H9 (cell line): ENCODE data around the gene CCND2. TPM values are rescaled to one million over a fixed set of nuclear protein-coding genes. Genes with fewer than 3 reads are reported as not detected.

Experiments used
- DNase-seq: peaks from one replicate; pipeline ENCODE4 v3.0.0-alpha.2; 2017
- H2AFZ ChIP-seq: one replicate; pipeline ENCODE4 v1.6.1; 2013; ENCODE audit warnings: mild to moderate bottlenecking, low read length, control low read depth, moderate library complexity
- H2AK5ac ChIP-seq: 2 replicates; pipeline ENCODE4 v1.6.1; 2013; ENCODE audit warnings: low read length, control low read depth, mixed read lengths; ENCODE audit not compliant: insufficient read length
- H2BK120ac ChIP-seq: one replicate; pipeline ENCODE4 v1.6.1; 2013; ENCODE audit warnings: low read depth, mild to moderate bottlenecking, low read length, control low read depth, inconsistent platforms; ENCODE audit not compliant: poor library complexity, severe bottlenecking
- H2BK12ac ChIP-seq: 2 replicates; pipeline ENCODE4 v1.6.1; 2013; ENCODE audit warnings: low read length, control low read depth, mixed read lengths, low read depth; ENCODE audit not compliant: insufficient read length
- H2BK15ac ChIP-seq: 2 replicates; pipeline ENCODE4 v1.6.1; 2013; ENCODE audit warnings: low read depth, low read length, control low read depth
- H2BK20ac ChIP-seq: one replicate; pipeline ENCODE4 v1.6.1; 2013; ENCODE audit warnings: low read depth, mild to moderate bottlenecking, low read length, control low read depth, inconsistent platforms; ENCODE audit not compliant: poor library complexity, severe bottlenecking
- H2BK5ac ChIP-seq: 2 replicates; pipeline ENCODE4 v1.6.1; 2013; ENCODE audit warnings: low read length, control low read depth, mixed read lengths; ENCODE audit not compliant: insufficient read length
- H3K14ac ChIP-seq: 2 replicates; pipeline ENCODE4 v1.6.1; 2013; ENCODE audit warnings: low read length, control low read depth; ENCODE audit not compliant: insufficient read depth
- H3K18ac ChIP-seq: 2 replicates; pipeline ENCODE4 v1.6.1; 2013; ENCODE audit warnings: low read depth, mild to moderate bottlenecking, mixed read lengths, low read length, control low read depth; ENCODE audit not compliant: insufficient read length
- H3K23ac ChIP-seq: 2 replicates; pipeline ENCODE4 v1.6.1; 2013; ENCODE audit warnings: low read length, control low read depth, mixed read lengths, low read depth; ENCODE audit not compliant: insufficient read length
- H3K23me2 ChIP-seq: 2 replicates; pipeline ENCODE4 v1.6.1; 2013; ENCODE audit warnings: low read depth, mild to moderate bottlenecking, mixed read lengths, low read length, control low read depth; ENCODE audit not compliant: insufficient read length, poor library complexity, severe bottlenecking
- H3K27ac ChIP-seq: 2 replicates; pipeline ENCODE4 v1.5.1; 2013; ENCODE audit warnings: low read length, control low read depth, mixed read lengths, low read depth; ENCODE audit not compliant: insufficient read length
- H3K27me3 ChIP-seq: 2 replicates; pipeline ENCODE4 v1.6.1; 2013; ENCODE audit warnings: low read length, control low read depth, inconsistent platforms; ENCODE audit not compliant: insufficient read depth
- H3K4ac ChIP-seq: 2 replicates; pipeline ENCODE4 v1.6.1; 2013; ENCODE audit warnings: low read depth, mild to moderate bottlenecking, control low read depth, inconsistent platforms, low read length, moderate library complexity
- H3K4me1 ChIP-seq: 2 replicates; pipeline ENCODE4 v1.6.1; 2013; ENCODE audit warnings: low read length, control low read depth, inconsistent platforms; ENCODE audit not compliant: insufficient read depth
- H3K4me2 ChIP-seq: 2 replicates; pipeline ENCODE4 v1.6.1; 2013; ENCODE audit warnings: low read length, control low read depth, mixed read lengths; ENCODE audit not compliant: insufficient read length, insufficient read depth
- H3K56ac ChIP-seq: 2 replicates; pipeline ENCODE4 v1.6.1; 2013; ENCODE audit warnings: low read depth, mild to moderate bottlenecking, mixed read lengths, low read length, control low read depth; ENCODE audit not compliant: insufficient read length
- H3K79me1 ChIP-seq: 2 replicates; pipeline ENCODE4 v1.6.1; 2013; ENCODE audit warnings: low read depth, mild to moderate bottlenecking, moderate library complexity, low read length, control low read depth, inconsistent platforms; ENCODE audit not compliant: insufficient read depth, poor library complexity, severe bottlenecking
- H3K79me2 ChIP-seq: 2 replicates; pipeline ENCODE4 v1.6.1; 2013; ENCODE audit warnings: low read length, control low read depth, inconsistent platforms; ENCODE audit not compliant: insufficient read depth
- H3K9ac ChIP-seq: 2 replicates; pipeline ENCODE4 v1.6.1; 2013; ENCODE audit warnings: low read length, control low read depth, mixed read lengths; ENCODE audit not compliant: insufficient read length; ENCODE audit errors: extremely low read depth
- H3K9me3 ChIP-seq: one replicate; pipeline ENCODE4 v1.6.1; 2013; ENCODE audit warnings: low read depth, low read length, inconsistent platforms; ENCODE audit not compliant: control insufficient read depth
- H3T11ph ChIP-seq: one replicate; pipeline ENCODE4 v1.6.1; 2013; ENCODE audit warnings: mild to moderate bottlenecking, low read length, control low read depth, inconsistent platforms
- H4K20me1 ChIP-seq: one replicate; pipeline ENCODE4 v1.6.1; 2013; ENCODE audit not compliant: control insufficient read depth, insufficient read length, insufficient read depth
- H4K5ac ChIP-seq: 2 replicates; pipeline ENCODE4 v1.6.1; 2013; ENCODE audit warnings: low read depth, mild to moderate bottlenecking, mixed read lengths, low read length, control low read depth; ENCODE audit not compliant: insufficient read length
- H4K8ac ChIP-seq: replicated peaks from 2 replicates; pipeline ENCODE4 v1.6.1; 2013; ENCODE audit warnings: low read length, control low read depth, mixed read lengths, low read depth; ENCODE audit not compliant: insufficient read length
- H4K91ac ChIP-seq: 2 replicates; pipeline ENCODE4 v1.6.1; 2013; ENCODE audit warnings: low read depth, mild to moderate bottlenecking, moderate library complexity, mixed read lengths, low read length, control low read depth; ENCODE audit not compliant: insufficient read length
- H3K27ac Mint-ChIP-seq, 3 experiments: 2 replicates in 2 of 3; 3 replicates in 1 of 3; pipeline ENCODE4 v1.8.0; 2020 to 2021; ENCODE audit warnings: mixed read lengths in 3 of 3, mild to moderate bottlenecking in 1 of 3, moderate library complexity in 1 of 3
- H3K27me3 Mint-ChIP-seq: 2 replicates; pipeline ENCODE4 v1.8.0; 2021; ENCODE audit warnings: low read depth, mild to moderate bottlenecking, moderate library complexity, mixed read lengths
- H3K36me3 Mint-ChIP-seq, 3 experiments: 2 replicates in 2 of 3; 3 replicates in 1 of 3; pipeline ENCODE4 v1.8.0; 2020 to 2021; ENCODE audit warnings: low read depth in 3 of 3, mixed read lengths in 3 of 3; ENCODE audit not compliant: insufficient read depth in 1 of 3
- H3K4me1 Mint-ChIP-seq, 2 experiments: 2 replicates each; pipeline ENCODE4 v1.8.0; 2020; ENCODE audit warnings: mixed read lengths in 2 of 2
- H3K4me3 Mint-ChIP-seq, 2 experiments: 2 replicates in 1 of 2; 3 replicates in 1 of 2; pipeline ENCODE4 v1.8.0; 2020 to 2021; ENCODE audit warnings: mild to moderate bottlenecking in 2 of 2, mixed read lengths in 2 of 2, moderate library complexity in 1 of 2
- H3K9me3 Mint-ChIP-seq, 2 experiments: 2 replicates in 1 of 2; 3 replicates in 1 of 2; pipeline ENCODE4 v1.8.0; 2020; ENCODE audit warnings: mild to moderate bottlenecking in 2 of 2, mixed read lengths in 2 of 2, moderate library complexity in 1 of 2
- CTCF ChIP-seq: fragments of 200-600 bp; sonication (generic); conservative IDR thresholded peaks from 3 replicates; pipeline ENCODE4 v1.8.0; 2021; ENCODE audit warnings: antibody characterized with exemption, mild to moderate bottlenecking
- WGBS: extraction: QIAGEN DNeasy Blood & Tissue Kit; methylation state at CpG from one replicate; pipeline ENCODE4 v1.1.7; 2013; ENCODE audit warnings: missing lambda C conversion rate, low lambda C conversion rate, mixed read lengths; ENCODE audit not compliant: insufficient read length; ENCODE audit errors: extremely low coverage; 5-methylcytosine and 5-hydroxymethylcytosine counted together
- total RNA-seq: library from RNA; stranded (reverse); gene quantifications from 2 replicates; pipeline ENCODE4 v1.2.1, GENCODE V29; 2021

Gene CCND2
- total RNA-seq, 1 experiment from 2014 or later = 104 TPM

GRCh38 chr12:4270016-4270830 is 3.3 kb upstream of the CCND2 start:
- Histone ChIP-seq H2AK5ac (no peak overlapping the region), H2BK12ac (no peak overlapping the region), H3K27me3 (no peaks in the 10 kb centered on the region; the same call in 1 of the 2 replicates), H3K79me2 (peaks cover 10% of the 10 kb centered on the region; the same call in 1 of the 2 replicates), H3K9ac (peak overlapping the region; percentile 1), H3K79me1 (no peaks in the 10 kb centered on the region), H4K91ac (no peak overlapping the region), H3K23ac (no peak overlapping the region), H2AFZ (no peak overlapping the region), H4K8ac (no peak overlapping the region), H2BK120ac (no peak overlapping the region), H3K23me2 (peaks cover 51% of the 10 kb centered on the region), H3K4me2 (peak overlapping the region; percentile 90), H3K18ac (peak overlapping the region; percentile 9), H3K56ac (no peak overlapping the region), H3T11ph (no peak overlapping the region), H3K4ac (no peak overlapping the region), H3K27ac (no peak overlapping the region), H2BK5ac (no peak overlapping the region), H3K14ac (peak overlapping the region; percentile 41; the same call in 1 of the 2 replicates), H3K9me3 (no peaks in the 10 kb centered on the region), H2BK20ac (no peak overlapping the region), H4K20me1 (peaks cover 2% of the 10 kb centered on the region), H2BK15ac (no peak overlapping the region), H3K4me1 (peaks cover 2% of the 10 kb centered on the region; the same call in 1 of the 2 replicates), H4K5ac (no peak overlapping the region)
- H3K4me3 Mint-ChIP-seq = peak overlapping the region; percentile 71 to 93
- no CpG with 5 or more reads among the region's 39 CpGs for WGBS
- peaks cover 17 to 19% of the 10 kb centered on the region in 2 experiments for H3K4me1 Mint-ChIP-seq
- peaks cover 2 to 3% of the 10 kb centered on the region in 2 experiments; a peak in 3 of 5 replicates for H3K9me3 Mint-ChIP-seq
- peaks cover 0 to 3% (median 0%) of the 10 kb centered on the region in 3 experiments; a peak in 2 of 7 replicates for H3K36me3 Mint-ChIP-seq
- no peak for TF ChIP-seq CTCF
- H3K27ac Mint-ChIP-seq = no peak overlapping the region; a peak in 1 of 7 replicates
- peaks cover 78% of the 10 kb centered on the region for H3K27me3 Mint-ChIP-seq
- peak; percentile 53 for DNase-seq
